Smooth muscle cell (in vitro differentiated cells): ENCODE results near the gene RASD1. TPM values are rescaled to one million over a fixed set of nuclear protein-coding genes. Genes with fewer than 3 reads are reported as not detected.

Experiments used
- DNase-seq: peaks from one replicate; lab custom pipeline; 2025; ENCODE audit not compliant: unreplicated experiment; lab: John Stamatoyannopoulos, UW
- H2AFZ ChIP-seq: fragments of 200-600 bp; sonication (generic); 2 replicates; pipeline ENCODE4 v1.6.0; 2016; ENCODE audit warnings: antibody characterized with exemption, low read depth, mild to moderate bottlenecking
- H3F3A ChIP-seq: fragments of 200-600 bp; sonication (generic); 2 replicates; pipeline ENCODE4 v1.6.0; 2017; ENCODE audit warnings: antibody characterized with exemption, low read depth
- H3K27ac ChIP-seq: fragments of 200-600 bp; sonication (generic); 2 replicates; pipeline ENCODE4 v1.5.1; 2016; ENCODE audit warnings: low read depth, mild to moderate bottlenecking
- H3K27me3 ChIP-seq: fragments of 200-600 bp; sonication (generic); 2 replicates; pipeline ENCODE4 v1.6.1; 2016; ENCODE audit warnings: low read depth, mild to moderate bottlenecking
- H3K36me3 ChIP-seq: fragments of 200-600 bp; sonication (generic); 2 replicates; pipeline ENCODE4 v1.5.1; 2016; ENCODE audit warnings: low read depth
- H3K4me1 ChIP-seq: fragments of 200-600 bp; sonication (generic); 2 replicates; pipeline ENCODE4 v1.5.1; 2016; ENCODE audit warnings: low read depth
- H3K4me2 ChIP-seq: fragments of 200-600 bp; sonication (generic); 2 replicates; pipeline ENCODE4 v1.6.0; 2016; ENCODE audit warnings: mild to moderate bottlenecking
- H3K4me3 ChIP-seq: fragments of 200-600 bp; sonication (generic); 2 replicates; pipeline ENCODE4 v1.5.1; 2016; ENCODE audit warnings: mild to moderate bottlenecking
- H3K79me2 ChIP-seq: fragments of 200-600 bp; sonication (generic); 2 replicates; pipeline ENCODE4 v1.6.0; 2016; ENCODE audit warnings: low read depth, mild to moderate bottlenecking
- H3K9ac ChIP-seq: fragments of 200-600 bp; sonication (generic); 2 replicates; pipeline ENCODE4 v1.6.0; 2016; ENCODE audit warnings: low read depth
- H3K9me3 ChIP-seq: fragments of 200-600 bp; sonication (generic); replicated peaks from 2 replicates; pipeline ENCODE4 v1.5.1; 2016; ENCODE audit warnings: low read depth
- H4K20me1 ChIP-seq: fragments of 200-600 bp; sonication (generic); 2 replicates; pipeline ENCODE4 v1.6.0; 2016; ENCODE audit warnings: low read depth
- CTCF ChIP-seq: fragments of 200-600 bp; sonication (generic); IDR thresholded peaks from 2 replicates; pipeline ENCODE4 v1.5.1; 2017; ENCODE audit warnings: borderline replicate concordance, mild to moderate bottlenecking, antibody characterized with exemption; ENCODE audit not compliant: insufficient read depth, poor library complexity, severe bottlenecking
- WGBS: methylation state at CpG from one replicate; pipeline ENCODE4 v1.1.7; 2016; ENCODE audit warnings: low lambda C conversion rate; 5-methylcytosine and 5-hydroxymethylcytosine counted together
- polyA plus RNA-seq: library from polyadenylated mRNA; unstranded; fragments of >200 nt; fragmentation: Nextera tagmentation; extraction: Ambion mirVana; gene quantifications from 2 replicates; pipeline ENCODE4 v1.2.1, GENCODE V29; 2016
- total RNA-seq: library from RNA; depleted of rRNA; stranded (reverse); fragments of >200 nt; gene quantifications from 2 replicates; pipeline ENCODE4 v1.2.3, GENCODE V29; 2014

Gene RASD1
- total and polyA plus RNA-seq, 2 experiments from 2014 or later: 5.0 to 5.7 TPM

GRCh38 chr17:17533901-17534441 is 37.8 kb upstream of the RASD1 start:
- H3K27ac ChIP-seq: no peak overlapping the region
- no peak overlapping the region for H3K9ac ChIP-seq
- no peak for TF ChIP-seq CTCF
- no peaks in the 10 kb centered on the region for H3K9me3 ChIP-seq
- no peaks in the 10 kb centered on the region for H3K4me1 ChIP-seq
- H3F3A ChIP-seq: no peaks in the 10 kb centered on the region
- no peak overlapping the region for H2AFZ ChIP-seq
- H3K4me2 ChIP-seq: no peak overlapping the region
- H3K4me3 ChIP-seq: no peak overlapping the region
- no peaks in the 10 kb centered on the region for H3K79me2 ChIP-seq
- no peak for DNase-seq
- H3K36me3 ChIP-seq: no peaks in the 10 kb centered on the region
- WGBS: 99% methylated on average over 3 of the region's 3 CpGs
- no peaks in the 10 kb centered on the region for H3K27me3 ChIP-seq
- H4K20me1 ChIP-seq: peaks cover 4% of the 10 kb centered on the region

- H3K9me3 ChIP-seq: no peaks in the 10 kb centered on the region
- 94% methylated on average over 1 of the region's 1 CpG for WGBS
- TF ChIP-seq CTCF: no peak
- no peak for DNase-seq
- no peak overlapping the region for H3K4me2 ChIP-seq
- no peak overlapping the region for H3K4me3 ChIP-seq
- H4K20me1 ChIP-seq: peaks cover 4% of the 10 kb centered on the region
- H3K79me2 ChIP-seq: no peaks in the 10 kb centered on the region
- H3K36me3 ChIP-seq: no peaks in the 10 kb centered on the region
- no peak overlapping the region for H3K9ac ChIP-seq
- H3K27ac ChIP-seq: no peak overlapping the region
- no peaks in the 10 kb centered on the region for H3K27me3 ChIP-seq
- no peak overlapping the region for H2AFZ ChIP-seq
- no peaks in the 10 kb centered on the region for H3F3A ChIP-seq
- no peaks in the 10 kb centered on the region for H3K4me1 ChIP-seq
These were observed 36.8 kb upstream of the RASD1 start for GRCh38 chr17:17532991-17533390.

- no peak overlapping the region for H3K4me2 ChIP-seq
- no peak for DNase-seq
- H3K36me3 ChIP-seq: no peaks in the 10 kb centered on the region
- no peak overlapping the region for H2AFZ ChIP-seq
- no peak overlapping the region for H3K27ac ChIP-seq
- peaks cover 4% of the 10 kb centered on the region for H4K20me1 ChIP-seq
- H3K79me2 ChIP-seq: no peaks in the 10 kb centered on the region
- no peaks in the 10 kb centered on the region for H3K9me3 ChIP-seq
- no peak overlapping the region for H3K4me3 ChIP-seq
- no peak for TF ChIP-seq CTCF
- H3K4me1 ChIP-seq: no peaks in the 10 kb centered on the region
- no peaks in the 10 kb centered on the region for H3F3A ChIP-seq
- H3K9ac ChIP-seq: no peak overlapping the region
- H3K27me3 ChIP-seq: no peaks in the 10 kb centered on the region
- 81% methylated on average over 4 of the region's 4 CpGs for WGBS
These were observed 35.0 kb upstream of the RASD1 start for GRCh38 chr17:17531156-17531555.
